ENCODE data around the gene TIGD7.
A peak's percentile ranks its signal among the peaks of the same experiment; 100 is the strongest.

The TIGD7 gene, protein sequence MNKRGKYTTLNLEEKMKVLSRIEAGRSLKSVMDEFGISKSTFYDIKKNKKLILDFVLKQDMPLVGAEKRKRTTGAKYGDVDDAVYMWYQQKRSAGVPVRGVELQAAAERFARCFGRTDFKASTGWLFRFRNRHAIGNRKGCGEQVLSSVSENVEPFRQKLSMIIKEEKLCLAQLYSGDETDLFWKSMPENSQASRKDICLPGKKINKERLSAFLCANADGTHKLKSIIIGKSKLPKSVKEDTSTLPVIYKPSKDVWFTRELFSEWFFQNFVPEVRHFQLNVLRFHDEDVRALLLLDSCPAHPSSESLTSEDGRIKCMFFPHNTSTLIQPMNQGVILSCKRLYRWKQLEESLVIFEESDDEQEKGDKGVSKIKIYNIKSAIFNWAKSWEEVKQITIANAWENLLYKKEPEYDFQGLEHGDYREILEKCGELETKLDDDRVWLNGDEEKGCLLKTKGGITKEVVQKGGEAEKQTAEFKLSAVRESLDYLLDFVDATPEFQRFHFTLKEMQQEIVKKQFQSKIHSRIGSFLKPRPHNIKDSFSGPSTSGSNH

DNA sequence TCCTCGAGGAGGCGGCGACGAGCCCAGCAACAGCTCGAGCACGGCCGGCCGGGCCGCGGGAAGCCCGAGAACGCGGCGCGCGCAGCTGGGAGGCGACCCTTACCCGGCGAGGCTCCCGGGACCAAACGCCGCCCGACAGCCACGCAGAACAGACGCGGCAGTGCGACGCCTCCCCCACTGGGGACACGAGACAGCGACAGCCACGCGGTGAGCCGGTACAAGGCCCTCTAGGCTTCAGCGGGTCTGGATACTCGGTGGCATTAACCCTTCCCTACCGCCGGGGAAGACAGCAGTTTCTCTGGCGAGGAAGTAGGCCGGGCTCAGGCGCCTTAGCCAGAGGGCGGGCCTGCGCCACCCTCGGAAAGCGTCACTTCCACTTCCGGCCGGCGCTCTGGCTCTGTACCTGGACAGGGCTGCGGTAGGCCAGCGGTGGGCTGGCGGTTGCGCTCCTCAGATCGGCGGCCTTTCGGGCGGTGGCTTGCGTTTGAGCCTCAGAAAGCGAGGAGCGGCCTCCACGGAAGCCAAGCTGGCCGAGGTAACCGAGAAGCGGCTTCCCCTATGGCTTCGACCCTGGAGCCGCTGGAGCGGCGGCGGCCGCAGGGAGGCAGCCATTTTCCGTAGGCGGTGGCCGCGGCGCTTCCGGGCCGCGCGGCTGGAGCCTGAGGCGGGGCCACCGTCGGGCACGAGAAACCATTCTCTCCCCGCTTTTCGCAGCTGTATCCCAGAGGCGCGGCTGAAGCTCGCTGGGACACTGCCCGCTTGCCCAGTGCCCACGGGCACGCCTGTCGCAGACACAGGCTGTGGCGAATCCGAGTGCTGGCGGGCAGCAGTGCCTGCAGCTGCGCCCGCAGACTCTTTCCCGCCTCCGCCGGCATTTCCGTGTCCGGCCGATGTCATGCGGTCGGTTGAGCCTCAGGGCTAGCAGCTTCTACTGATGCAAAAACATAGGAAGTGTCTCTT is at the start of gene TIGD7, which contains the start of gene ZNF75A:
TSS of gene TIGD7 (minus strand) at position 322 of the 960 bp plus-strand sequence. CDS start 4,816 bp downstream, outside the sequence.
TSS of gene ZNF75A (plus strand) at position 389 of the 960 bp plus-strand sequence. CDS start 2,932 bp downstream, outside the sequence.
- TF ChIP-seq TEAD4 (IDR thresholded peaks at IDR 0.05) = no peak
- TF ChIP-seq, protein P1, sequence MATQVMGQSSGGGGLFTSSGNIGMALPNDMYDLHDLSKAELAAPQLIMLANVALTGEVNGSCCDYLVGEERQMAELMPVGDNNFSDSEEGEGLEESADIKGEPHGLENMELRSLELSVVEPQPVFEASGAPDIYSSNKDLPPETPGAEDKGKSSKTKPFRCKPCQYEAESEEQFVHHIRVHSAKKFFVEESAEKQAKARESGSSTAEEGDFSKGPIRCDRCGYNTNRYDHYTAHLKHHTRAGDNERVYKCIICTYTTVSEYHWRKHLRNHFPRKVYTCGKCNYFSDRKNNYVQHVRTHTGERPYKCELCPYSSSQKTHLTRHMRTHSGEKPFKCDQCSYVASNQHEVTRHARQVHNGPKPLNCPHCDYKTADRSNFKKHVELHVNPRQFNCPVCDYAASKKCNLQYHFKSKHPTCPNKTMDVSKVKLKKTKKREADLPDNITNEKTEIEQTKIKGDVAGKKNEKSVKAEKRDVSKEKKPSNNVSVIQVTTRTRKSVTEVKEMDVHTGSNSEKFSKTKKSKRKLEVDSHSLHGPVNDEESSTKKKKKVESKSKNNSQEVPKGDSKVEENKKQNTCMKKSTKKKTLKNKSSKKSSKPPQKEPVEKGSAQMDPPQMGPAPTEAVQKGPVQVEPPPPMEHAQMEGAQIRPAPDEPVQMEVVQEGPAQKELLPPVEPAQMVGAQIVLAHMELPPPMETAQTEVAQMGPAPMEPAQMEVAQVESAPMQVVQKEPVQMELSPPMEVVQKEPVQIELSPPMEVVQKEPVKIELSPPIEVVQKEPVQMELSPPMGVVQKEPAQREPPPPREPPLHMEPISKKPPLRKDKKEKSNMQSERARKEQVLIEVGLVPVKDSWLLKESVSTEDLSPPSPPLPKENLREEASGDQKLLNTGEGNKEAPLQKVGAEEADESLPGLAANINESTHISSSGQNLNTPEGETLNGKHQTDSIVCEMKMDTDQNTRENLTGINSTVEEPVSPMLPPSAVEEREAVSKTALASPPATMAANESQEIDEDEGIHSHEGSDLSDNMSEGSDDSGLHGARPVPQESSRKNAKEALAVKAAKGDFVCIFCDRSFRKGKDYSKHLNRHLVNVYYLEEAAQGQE (IDR thresholded peaks at IDR 0.05; ENCODE audit: low read depth) = no peak
- TF ChIP-seq, protein P2, sequence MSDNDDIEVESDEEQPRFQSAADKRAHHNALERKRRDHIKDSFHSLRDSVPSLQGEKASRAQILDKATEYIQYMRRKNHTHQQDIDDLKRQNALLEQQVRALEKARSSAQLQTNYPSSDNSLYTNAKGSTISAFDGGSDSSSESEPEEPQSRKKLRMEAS (IDR thresholded peaks at IDR 0.05) = peak; percentile 96
- TF ChIP-seq ZBTB7A (IDR thresholded peaks at IDR 0.05; ENCODE audit: low read depth) = no peak
- no peak for TF ChIP-seq EP300 (IDR thresholded peaks at IDR 0.05; ENCODE audit: borderline replicate concordance)
- TF ChIP-seq, protein P3, sequence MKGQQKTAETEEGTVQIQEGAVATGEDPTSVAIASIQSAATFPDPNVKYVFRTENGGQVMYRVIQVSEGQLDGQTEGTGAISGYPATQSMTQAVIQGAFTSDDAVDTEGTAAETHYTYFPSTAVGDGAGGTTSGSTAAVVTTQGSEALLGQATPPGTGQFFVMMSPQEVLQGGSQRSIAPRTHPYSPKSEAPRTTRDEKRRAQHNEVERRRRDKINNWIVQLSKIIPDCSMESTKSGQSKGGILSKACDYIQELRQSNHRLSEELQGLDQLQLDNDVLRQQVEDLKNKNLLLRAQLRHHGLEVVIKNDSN (IDR thresholded peaks at IDR 0.05) = peak; percentile 18; the same call in 1 of the 2 replicates
- 0 out of 2 replicates have a peak, but pooled peaks have one; percentile 34 for TF ChIP-seq EGR1 (IDR thresholded peaks at IDR 0.05)
- TF ChIP-seq YY1 (IDR thresholded peaks at IDR 0.05; ENCODE audit: low read depth) = peak; percentile 93
- TF ChIP-seq CREB1 (IDR thresholded peaks at IDR 0.05; ENCODE audit: low read depth) = peak; percentile 78; the same call in 1 of the 2 replicates
- TF ChIP-seq NFIC (IDR thresholded peaks at IDR 0.05) = no peak
- TF ChIP-seq FOXM1 (IDR thresholded peaks at IDR 0.05; ENCODE audit: borderline replicate concordance, low read depth) = no peak
- TF ChIP-seq TCF12 (IDR thresholded peaks at IDR 0.05; ENCODE audit: low read depth) = peak; percentile 63; the same call in 1 of the 2 replicates
- TF ChIP-seq RAD21 (IDR thresholded peaks at IDR 0.05; ENCODE audit: low read depth) = no peak
- peak; percentile 83 for TF ChIP-seq TAF1 (IDR thresholded peaks at IDR 0.05; ENCODE audit: low read depth)
- no peak for TF ChIP-seq CEBPB (IDR thresholded peaks at IDR 0.05)

DNA sequence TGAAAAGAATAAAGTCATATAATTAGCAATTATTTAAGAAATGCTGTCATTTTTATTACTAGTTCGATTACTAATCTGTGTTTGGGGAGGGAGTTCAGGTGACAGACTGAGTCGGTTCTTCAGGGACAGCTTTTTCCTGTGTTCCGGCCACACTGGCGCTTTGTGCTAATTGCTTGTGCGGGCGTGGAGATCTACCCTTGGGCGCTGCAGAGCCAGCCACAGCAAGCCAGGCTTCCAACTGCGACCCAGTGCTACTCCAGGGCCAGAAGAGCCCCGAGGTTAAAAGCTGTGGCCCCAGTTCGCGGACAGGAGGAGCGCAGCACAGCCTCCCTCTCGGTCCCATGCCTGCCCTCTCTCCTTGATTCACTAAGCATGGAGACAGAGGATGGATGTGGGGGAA is 43.9 kb upstream of the TIGD7 start:
- TF ChIP-seq FOXM1 (IDR thresholded peaks at IDR 0.05; ENCODE audit: borderline replicate concordance, low read depth) = no peak
- no peak for TF ChIP-seq YY1 (IDR thresholded peaks at IDR 0.05; ENCODE audit: low read depth)
- TF ChIP-seq, protein P2 (IDR thresholded peaks at IDR 0.05) = no peak
- no peak for TF ChIP-seq CEBPB (IDR thresholded peaks at IDR 0.05)
- no peak for TF ChIP-seq TEAD4 (IDR thresholded peaks at IDR 0.05)
- no peak for TF ChIP-seq RAD21 (IDR thresholded peaks at IDR 0.05; ENCODE audit: low read depth)
- no peak for TF ChIP-seq CREB1 (IDR thresholded peaks at IDR 0.05; ENCODE audit: low read depth)
- TF ChIP-seq, protein P3 (IDR thresholded peaks at IDR 0.05) = no peak
- TF ChIP-seq EGR1 (IDR thresholded peaks at IDR 0.05) = no peak
- no peak for TF ChIP-seq TCF12 (IDR thresholded peaks at IDR 0.05; ENCODE audit: low read depth)
- TF ChIP-seq, protein P1 (IDR thresholded peaks at IDR 0.05; ENCODE audit: low read depth) = no peak
- TF ChIP-seq TAF1 (IDR thresholded peaks at IDR 0.05; ENCODE audit: low read depth) = no peak
- TF ChIP-seq ZBTB7A (IDR thresholded peaks at IDR 0.05; ENCODE audit: low read depth) = no peak
- TF ChIP-seq EP300 (IDR thresholded peaks at IDR 0.05; ENCODE audit: borderline replicate concordance) = no peak

DNA sequence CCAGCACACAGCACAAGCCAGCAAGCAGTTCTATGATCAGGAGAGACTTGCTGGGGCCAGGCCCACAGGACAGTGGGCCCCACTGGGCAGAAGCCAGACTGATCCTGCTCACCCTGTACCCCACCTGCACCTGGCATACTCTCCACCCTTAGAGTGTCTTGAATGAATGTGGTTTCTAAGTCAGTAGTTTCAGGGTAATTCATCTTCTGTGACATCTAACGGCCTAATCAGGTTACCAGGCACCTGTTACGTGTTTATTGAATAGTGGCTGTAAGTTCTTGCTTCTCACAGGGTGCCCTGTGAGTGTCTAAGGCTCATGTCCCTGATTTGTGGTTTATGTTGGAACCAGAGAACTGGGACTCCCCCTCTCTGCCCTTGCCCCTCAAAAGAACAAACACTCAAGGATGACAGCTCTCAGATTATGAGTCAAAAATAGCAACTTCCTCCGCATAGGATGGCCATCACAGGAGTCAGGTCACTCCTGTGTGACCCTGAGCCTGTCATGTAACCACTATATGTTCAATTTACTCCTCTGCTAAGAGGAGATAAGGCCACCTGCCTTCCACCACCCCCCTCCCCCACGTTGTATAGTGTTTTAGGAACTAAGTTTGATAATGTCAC is 43.4 kb upstream of the TIGD7 start:
- TF ChIP-seq, protein P1 (IDR thresholded peaks at IDR 0.05; ENCODE audit: low read depth) = no peak
- TF ChIP-seq EP300 (IDR thresholded peaks at IDR 0.05; ENCODE audit: borderline replicate concordance) = no peak
- TF ChIP-seq TAF1 (IDR thresholded peaks at IDR 0.05; ENCODE audit: low read depth) = no peak
- TF ChIP-seq, protein P3 (IDR thresholded peaks at IDR 0.05) = no peak
- no peak for TF ChIP-seq TCF12 (IDR thresholded peaks at IDR 0.05; ENCODE audit: low read depth)
- no peak for TF ChIP-seq CEBPB (IDR thresholded peaks at IDR 0.05)
- TF ChIP-seq ZBTB7A (IDR thresholded peaks at IDR 0.05; ENCODE audit: low read depth) = no peak
- no peak for TF ChIP-seq TEAD4 (IDR thresholded peaks at IDR 0.05)
- TF ChIP-seq YY1 (IDR thresholded peaks at IDR 0.05; ENCODE audit: low read depth) = no peak
- TF ChIP-seq EGR1 (IDR thresholded peaks at IDR 0.05) = no peak
- TF ChIP-seq CREB1 (IDR thresholded peaks at IDR 0.05; ENCODE audit: low read depth) = no peak
- TF ChIP-seq, protein P2 (IDR thresholded peaks at IDR 0.05) = no peak
- TF ChIP-seq RAD21 (IDR thresholded peaks at IDR 0.05; ENCODE audit: low read depth) = no peak
- TF ChIP-seq FOXM1 (IDR thresholded peaks at IDR 0.05; ENCODE audit: borderline replicate concordance, low read depth) = no peak
- TF ChIP-seq NFIC (IDR thresholded peaks at IDR 0.05) = no peak

All from Ishikawa (cell line).